ENCODE results near the gene THTPA. TPM values are rescaled to one million over a fixed set of nuclear protein-coding genes. Genes with fewer than 3 reads are reported as not detected.
A peak's percentile ranks its signal among the peaks of the same experiment; 100 is the strongest.

The THTPA gene
- total RNA-seq, 1 donor from 2014 or later = 7.7 TPM

DNA sequence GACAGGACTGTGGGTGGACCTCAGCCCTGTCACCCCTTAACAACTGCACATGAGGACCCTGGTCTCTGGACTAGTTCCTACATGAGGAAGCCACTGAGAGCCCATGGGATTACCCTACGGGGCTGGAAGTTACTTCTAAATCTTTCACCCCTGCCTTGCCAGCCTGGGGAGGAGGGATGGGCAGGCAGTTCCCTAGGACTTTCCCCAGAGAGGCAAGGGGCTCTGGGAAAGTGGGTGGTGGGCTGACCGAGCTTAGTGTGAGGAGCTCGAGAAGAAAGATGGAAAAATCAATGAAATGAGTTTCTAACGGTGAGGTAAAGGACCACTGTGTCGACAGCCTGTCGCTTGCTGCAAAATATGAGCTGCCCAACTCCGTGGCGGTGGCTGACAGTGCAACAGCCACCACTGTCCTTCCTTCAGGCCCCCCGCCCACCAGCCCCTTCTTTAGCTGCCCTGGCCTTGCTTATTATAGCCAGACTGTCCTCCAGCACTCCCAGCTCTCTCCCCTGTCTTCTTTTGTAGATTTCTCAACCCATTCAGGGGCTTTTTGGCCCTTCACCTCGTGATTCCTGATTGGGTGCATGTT lies 9.5 kb upstream of the THTPA start:
- Mint-ChIP-seq H3K27me3 (ENCODE audit: insufficient read depth, low read depth) (peaks cover 2% of the 10 kb centered on the region), H3K4me1 (peaks cover 9% of the 10 kb centered on the region), H3K36me3 (peaks cover 3% of the 10 kb centered on the region), H3K4me3 (no peak overlapping the region), H3K27ac (no peak overlapping the region), H3K9me3 (no peaks in the 10 kb centered on the region)
- Histone ChIP-seq H3K9ac (no peak overlapping the region), H3F3A (ENCODE audit: low read depth) (peaks cover 42% of the 10 kb centered on the region), H3K27me3 (no peaks in the 10 kb centered on the region), H3K4me3 (no peak overlapping the region), H3K79me2 (ENCODE audit: low read depth) (peaks cover 38% of the 10 kb centered on the region), H3K9me3 (ENCODE audit: low read depth) (no peaks in the 10 kb centered on the region), H3K27ac (no peak overlapping the region), H4K20me1 (ENCODE audit: low read depth) (peaks cover 20% of the 10 kb centered on the region), H3K4me1 (peaks cover 55% of the 10 kb centered on the region), H3K36me3 (no peaks in the 10 kb centered on the region), H2AFZ (replicated peaks) (no peak overlapping the region), H3K4me2 (no peak overlapping the region)
- no peak for TF ChIP-seq EZH2 (IDR thresholded peaks at IDR 0.05)
- no peak for TF ChIP-seq EZH2phosphoT487 (IDR thresholded peaks at IDR 0.05)
- TF ChIP-seq, protein P1, sequence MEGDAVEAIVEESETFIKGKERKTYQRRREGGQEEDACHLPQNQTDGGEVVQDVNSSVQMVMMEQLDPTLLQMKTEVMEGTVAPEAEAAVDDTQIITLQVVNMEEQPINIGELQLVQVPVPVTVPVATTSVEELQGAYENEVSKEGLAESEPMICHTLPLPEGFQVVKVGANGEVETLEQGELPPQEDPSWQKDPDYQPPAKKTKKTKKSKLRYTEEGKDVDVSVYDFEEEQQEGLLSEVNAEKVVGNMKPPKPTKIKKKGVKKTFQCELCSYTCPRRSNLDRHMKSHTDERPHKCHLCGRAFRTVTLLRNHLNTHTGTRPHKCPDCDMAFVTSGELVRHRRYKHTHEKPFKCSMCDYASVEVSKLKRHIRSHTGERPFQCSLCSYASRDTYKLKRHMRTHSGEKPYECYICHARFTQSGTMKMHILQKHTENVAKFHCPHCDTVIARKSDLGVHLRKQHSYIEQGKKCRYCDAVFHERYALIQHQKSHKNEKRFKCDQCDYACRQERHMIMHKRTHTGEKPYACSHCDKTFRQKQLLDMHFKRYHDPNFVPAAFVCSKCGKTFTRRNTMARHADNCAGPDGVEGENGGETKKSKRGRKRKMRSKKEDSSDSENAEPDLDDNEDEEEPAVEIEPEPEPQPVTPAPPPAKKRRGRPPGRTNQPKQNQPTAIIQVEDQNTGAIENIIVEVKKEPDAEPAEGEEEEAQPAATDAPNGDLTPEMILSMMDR (IDR thresholded peaks at IDR 0.05) = no peak
- DNase-seq (ENCODE audit: low spot score) = no peak

DNA sequence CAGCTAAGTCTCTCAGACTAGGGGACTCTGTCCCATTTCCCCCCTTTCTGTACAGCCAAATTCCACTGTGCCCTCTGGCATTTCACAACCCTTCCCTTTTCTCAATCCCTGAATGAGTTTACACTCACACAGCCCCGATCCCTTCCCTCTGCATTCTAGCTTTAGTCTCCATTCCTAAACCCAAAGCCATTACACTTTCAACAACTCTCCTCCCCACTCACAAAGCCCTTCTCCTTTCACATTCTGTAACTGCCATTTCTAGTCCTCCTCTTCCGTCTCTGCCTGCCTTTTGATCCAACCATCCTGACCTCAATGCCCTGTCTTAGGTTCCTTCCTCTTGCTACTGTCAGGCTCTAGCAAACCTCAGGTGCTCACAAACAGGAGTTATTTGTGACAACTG lies 8.1 kb upstream of the THTPA start:
- no peak overlapping the region for H3K27ac Mint-ChIP-seq
- H3K36me3 ChIP-seq = no peaks in the 10 kb centered on the region

DNA sequence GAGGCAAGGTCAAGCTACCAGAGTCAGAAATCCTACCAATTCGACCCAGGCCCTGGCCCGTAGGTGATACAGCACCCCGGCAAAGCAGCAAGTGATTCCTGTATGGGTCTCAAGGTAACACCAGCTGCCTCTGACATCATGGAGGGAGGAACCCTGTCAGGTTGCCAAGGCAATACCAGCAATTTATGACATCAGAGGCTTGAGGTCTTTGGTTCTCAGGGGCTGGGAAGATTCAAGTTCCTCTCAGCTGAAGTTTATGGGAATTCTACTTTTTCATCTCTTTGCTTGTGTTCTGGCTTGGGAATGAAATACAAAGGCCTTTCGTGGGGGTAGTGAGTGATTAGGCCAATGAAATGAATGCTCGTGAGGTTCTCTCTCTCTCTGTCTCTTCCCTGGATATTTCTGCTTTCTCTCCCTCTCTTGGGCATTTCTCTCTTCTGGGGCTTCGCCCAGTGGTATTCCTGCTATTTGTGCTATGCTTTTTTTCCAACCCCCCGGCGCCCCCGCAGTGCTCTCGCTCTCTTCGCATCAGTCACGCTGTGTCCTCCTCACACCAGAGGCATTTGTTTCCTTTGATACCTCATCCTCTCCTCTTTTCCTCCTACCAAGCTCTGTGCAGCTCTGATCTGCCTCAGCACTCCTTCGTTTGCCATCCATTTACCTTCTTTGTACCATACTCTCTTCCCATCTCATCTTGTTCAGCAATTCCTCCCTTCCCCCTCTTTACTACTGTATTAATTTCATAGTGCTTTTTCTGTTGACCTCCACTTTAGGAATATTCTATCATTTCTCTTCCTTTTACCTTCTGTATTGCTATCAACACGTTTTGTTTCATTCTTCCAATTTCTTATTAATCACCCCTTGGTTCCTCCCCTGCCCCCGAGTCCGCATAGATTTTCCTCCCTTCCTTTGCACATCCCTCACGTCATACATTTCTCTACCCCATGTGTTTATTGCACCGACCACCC lies 7.4 kb upstream of the THTPA start:
- no peaks in the 10 kb centered on the region for H3K9me3 Mint-ChIP-seq
- no peaks in the 10 kb centered on the region for H3K36me3 ChIP-seq
- TF ChIP-seq EZH2phosphoT487 (IDR thresholded peaks at IDR 0.05) (no peak), EZH2 (IDR thresholded peaks at IDR 0.05) (no peak)
- TF ChIP-seq, protein P1 (IDR thresholded peaks at IDR 0.05) = no peak
- H3K4me3 ChIP-seq = no peak overlapping the region
- H3K4me1 ChIP-seq = peaks cover 58% of the 10 kb centered on the region
- H3F3A ChIP-seq (ENCODE audit: low read depth) = peaks cover 42% of the 10 kb centered on the region
- H3K36me3 Mint-ChIP-seq = no peaks in the 10 kb centered on the region
- H3K4me1 Mint-ChIP-seq = peaks cover 9% of the 10 kb centered on the region
- no peaks in the 10 kb centered on the region for H3K9me3 ChIP-seq (ENCODE audit: low read depth)
- no peak overlapping the region for H3K4me3 Mint-ChIP-seq
- peak overlapping the region; percentile 81 for H3K4me2 ChIP-seq
- no peaks in the 10 kb centered on the region for H3K27me3 ChIP-seq
- H3K27me3 Mint-ChIP-seq (ENCODE audit: insufficient read depth, low read depth) = peaks cover 2% of the 10 kb centered on the region
- peaks cover 20% of the 10 kb centered on the region for H4K20me1 ChIP-seq (ENCODE audit: low read depth)
- peak; percentile 37 for DNase-seq (ENCODE audit: low spot score)
- H2AFZ ChIP-seq (replicated peaks) = no peak overlapping the region
- H3K79me2 ChIP-seq (ENCODE audit: low read depth) = peaks cover 30% of the 10 kb centered on the region
- H3K27ac ChIP-seq = no peak overlapping the region
- H3K9ac ChIP-seq = no peak overlapping the region
- H3K27ac Mint-ChIP-seq = no peak overlapping the region

More for the DNA sequence above, 8.1 kb upstream of the THTPA start:
- Mint-ChIP-seq H3K4me1 (peaks cover 9% of the 10 kb centered on the region), H3K4me3 (no peak overlapping the region), H3K36me3 (peaks cover 3% of the 10 kb centered on the region), H3K27me3 (ENCODE audit: insufficient read depth, low read depth) (peaks cover 2% of the 10 kb centered on the region), H3K9me3 (no peaks in the 10 kb centered on the region)
- Histone ChIP-seq H3K4me2 (peak overlapping the region; percentile 81), H3K9me3 (ENCODE audit: low read depth) (no peaks in the 10 kb centered on the region), H2AFZ (replicated peaks) (no peak overlapping the region), H3K4me3 (no peak overlapping the region), H3K27ac (no peak overlapping the region), H3F3A (ENCODE audit: low read depth) (peaks cover 42% of the 10 kb centered on the region), H3K79me2 (ENCODE audit: low read depth) (peaks cover 38% of the 10 kb centered on the region), H3K9ac (no peak overlapping the region), H3K27me3 (no peaks in the 10 kb centered on the region), H3K4me1 (peaks cover 58% of the 10 kb centered on the region), H4K20me1 (ENCODE audit: low read depth) (peaks cover 20% of the 10 kb centered on the region)
- TF ChIP-seq, protein P1 (IDR thresholded peaks at IDR 0.05) = no peak
- TF ChIP-seq EZH2phosphoT487 (IDR thresholded peaks at IDR 0.05) = no peak
- DNase-seq (ENCODE audit: low spot score) = no peak

Data from neural progenitor cell (in vitro differentiated cells).